AG20443 (cell line): ENCODE data around the gene MAP2K1.
"Not testable (repeated sequence)": the region's sequence is repeated elsewhere in the genome, so short reads cannot be mapped to it uniquely, and the experiment has no call there.

Experiments used
- DNase-seq: peaks from one replicate; pipeline ENCODE4 v3.0.0; 2012; ENCODE audit warnings: low spot score, mixed read lengths

MAP2K1 gene

DNA sequence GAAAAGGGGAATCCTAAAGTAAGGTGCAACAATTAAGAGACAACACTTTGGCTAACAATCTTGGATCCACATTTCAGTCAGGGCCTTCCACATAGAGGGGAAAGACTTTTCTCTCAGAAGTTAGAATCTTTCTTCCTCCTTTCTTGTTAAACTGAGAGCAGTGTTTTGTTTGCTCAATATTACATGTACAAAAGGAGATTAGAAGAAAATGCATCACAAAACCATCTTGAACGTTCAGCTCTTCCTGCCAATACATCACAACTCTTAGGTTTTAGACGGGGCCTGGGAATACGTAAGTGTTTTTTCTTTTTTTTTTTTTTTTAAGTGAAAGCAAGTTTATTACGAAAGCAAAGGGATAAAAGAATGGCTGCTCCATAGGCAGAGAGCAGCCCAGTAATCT, 39.1 kb downstream of the MAP2K1 start:
- no peak for DNase-seq

- DNase-seq = no peak
These were observed 42.4 kb downstream of the MAP2K1 start for GRCh38 chr15:66429117-66429516.

DNA sequence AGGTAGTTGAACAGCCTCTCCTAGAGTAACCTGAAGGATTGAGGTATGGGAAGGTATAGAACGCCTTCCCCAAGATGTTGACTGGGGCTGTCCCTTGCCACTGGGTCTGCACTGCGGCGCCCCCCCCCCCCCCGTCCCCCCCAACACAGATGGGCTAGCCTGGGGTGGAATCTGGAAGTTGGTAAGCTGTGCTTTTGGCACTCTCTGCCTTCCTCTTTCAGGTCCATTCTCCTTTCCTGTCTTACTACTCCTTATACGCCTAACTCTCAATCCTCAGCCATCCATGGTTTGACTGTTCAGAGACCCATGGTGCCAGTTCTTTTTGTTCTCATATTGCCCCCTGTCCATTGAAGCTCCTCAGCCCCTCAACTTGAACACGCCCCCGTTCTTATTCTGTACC, 42.8 kb downstream of the MAP2K1 start:
- DNase-seq = no peak

- no peak for DNase-seq
These were observed 44.0 kb downstream of the MAP2K1 start for GRCh38 chr15:66430627-66431255.

- DNase-seq = no peak
These were observed 47.0 kb downstream of the MAP2K1 start for GRCh38 chr15:66433726-66434125.

- no peak for DNase-seq
These were observed 53.8 kb downstream of the MAP2K1 start for GRCh38 chr15:66440501-66440900.

DNA sequence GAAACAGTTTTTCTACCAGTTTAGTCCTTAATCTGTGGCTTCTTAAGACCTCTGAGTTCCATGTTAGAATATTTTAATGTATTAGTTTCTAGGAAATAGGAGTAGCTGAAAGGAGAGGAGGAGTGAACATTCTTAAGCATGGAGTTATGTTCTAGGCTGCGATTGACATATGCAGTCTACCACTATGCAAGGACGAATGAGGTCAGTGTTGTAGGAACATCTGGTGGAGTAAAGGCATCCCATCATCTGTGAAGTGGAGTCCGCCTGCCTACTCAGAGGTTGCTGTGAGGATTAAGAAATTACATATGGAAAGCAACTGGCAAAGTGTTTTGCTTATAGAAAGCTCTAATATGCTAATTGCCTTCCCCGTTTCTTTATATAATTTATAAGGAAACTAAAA, 65.7 kb downstream of the MAP2K1 start:
- DNase-seq = no peak

GRCh38 chr15:66452971-66453580, 66.4 kb downstream of the MAP2K1 start:
- DNase-seq = no peak

DNA sequence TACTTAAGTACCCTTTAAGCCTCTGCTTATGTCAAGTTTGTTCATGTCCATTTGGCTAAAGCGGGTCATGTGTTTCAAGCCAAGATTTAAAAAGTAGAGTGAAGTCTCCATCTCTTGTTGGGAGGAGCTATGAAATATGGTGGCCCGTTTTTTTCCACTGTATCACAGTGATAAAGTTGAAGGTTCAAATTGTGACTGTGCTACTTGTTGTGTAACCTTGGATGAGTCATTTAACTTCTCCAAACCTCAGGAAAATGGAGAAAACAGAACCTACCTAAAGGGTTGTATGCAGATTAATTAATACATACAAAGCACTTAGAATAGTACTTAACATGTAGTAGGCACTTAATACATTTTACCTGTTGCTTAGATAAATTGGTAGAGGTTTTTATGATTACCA, 67.4 kb downstream of the MAP2K1 start:
- no peak for DNase-seq

DNA sequence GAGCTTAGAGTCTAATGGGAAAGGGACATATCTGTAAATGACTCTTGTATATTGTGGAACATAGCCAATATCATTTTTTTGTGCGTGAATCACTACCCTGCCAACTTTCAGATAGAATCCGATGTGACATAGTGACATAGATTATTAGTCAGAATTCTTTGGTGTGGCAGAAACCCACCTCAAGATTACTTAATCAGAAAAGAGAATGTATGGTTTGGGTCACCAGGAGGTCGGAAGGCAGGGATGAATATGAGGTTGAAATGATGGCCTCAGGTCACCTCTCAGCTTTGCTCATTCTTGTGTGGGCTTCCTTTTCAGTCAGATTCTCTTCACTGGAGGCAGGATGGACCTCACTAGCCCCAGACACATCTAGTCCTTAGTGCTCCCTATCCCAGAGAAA, 69.5 kb downstream of the MAP2K1 start:
- DNase-seq = no peak

DNA sequence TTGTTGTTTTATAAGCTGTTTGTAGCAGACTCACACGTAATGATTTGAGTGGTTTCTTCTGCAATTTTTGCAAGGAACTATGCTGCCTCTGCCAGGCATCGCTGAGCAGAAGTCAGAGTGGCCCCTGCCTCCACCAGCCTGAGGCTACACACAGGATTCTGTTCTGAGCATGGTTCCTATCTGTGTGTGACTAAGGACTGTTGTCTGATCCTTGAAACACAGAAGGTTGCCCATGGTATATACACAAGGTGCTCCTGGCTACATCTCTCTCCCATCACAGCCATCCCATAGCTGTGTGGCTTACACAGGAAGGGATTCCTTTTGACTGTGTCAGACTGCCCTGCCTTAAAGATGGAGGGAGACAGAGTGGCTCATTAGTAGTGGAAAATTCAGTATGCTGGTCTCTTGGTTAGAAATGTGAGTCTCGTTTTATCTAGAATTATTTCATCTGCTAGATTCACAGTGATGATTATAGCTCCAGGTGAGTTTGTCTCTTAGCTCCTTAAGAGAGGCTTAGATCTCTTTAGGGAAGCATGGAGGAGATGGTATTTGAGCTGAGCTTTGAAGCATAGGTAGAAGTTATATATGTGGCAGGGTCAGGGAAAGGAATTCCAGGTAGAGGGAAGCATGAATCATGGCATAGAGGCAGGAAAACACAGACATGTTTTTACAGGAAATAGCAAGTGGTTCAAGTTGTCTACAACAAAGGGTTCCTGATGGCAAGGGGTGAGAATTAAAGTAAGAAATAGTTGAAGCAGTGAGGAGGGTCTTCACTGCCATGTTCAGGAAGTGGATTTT, 73.3 kb downstream of the MAP2K1 start:
- DNase-seq = peak; percentile 52

DNA sequence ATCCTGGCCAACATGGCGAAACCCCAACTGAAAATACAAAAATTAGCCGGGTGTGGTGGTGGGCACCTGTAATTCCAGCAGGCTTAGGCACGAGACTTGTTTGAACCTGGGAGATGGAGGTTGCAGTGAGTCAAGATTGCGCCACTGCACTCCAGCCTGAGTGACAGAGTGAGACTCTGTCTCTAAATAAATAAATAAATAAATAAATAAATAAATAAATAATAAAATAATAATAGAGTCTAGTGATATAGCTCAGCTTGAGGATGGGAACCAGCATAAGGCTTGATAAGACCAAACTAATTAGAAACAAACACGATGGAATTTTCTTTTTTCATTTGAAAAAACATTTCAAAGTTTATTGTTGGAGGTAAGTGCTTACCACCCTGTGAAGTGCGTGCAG, 74.6 kb downstream of the MAP2K1 start:
- DNase-seq = not testable (repeated sequence)

- no peak for DNase-seq
These were observed 75.2 kb downstream of the MAP2K1 start for GRCh38 chr15:66461917-66462316.

- no peak for DNase-seq
These were observed 75.9 kb downstream of the MAP2K1 start for GRCh38 chr15:66462627-66463026.

GRCh38 chr15:66465294-66465693, 78.6 kb downstream of the MAP2K1 start:
- not testable (repeated sequence) for DNase-seq

- not testable (repeated sequence) for DNase-seq
These were observed 80.7 kb downstream of the MAP2K1 start for GRCh38 chr15:66467162-66468040.

DNA sequence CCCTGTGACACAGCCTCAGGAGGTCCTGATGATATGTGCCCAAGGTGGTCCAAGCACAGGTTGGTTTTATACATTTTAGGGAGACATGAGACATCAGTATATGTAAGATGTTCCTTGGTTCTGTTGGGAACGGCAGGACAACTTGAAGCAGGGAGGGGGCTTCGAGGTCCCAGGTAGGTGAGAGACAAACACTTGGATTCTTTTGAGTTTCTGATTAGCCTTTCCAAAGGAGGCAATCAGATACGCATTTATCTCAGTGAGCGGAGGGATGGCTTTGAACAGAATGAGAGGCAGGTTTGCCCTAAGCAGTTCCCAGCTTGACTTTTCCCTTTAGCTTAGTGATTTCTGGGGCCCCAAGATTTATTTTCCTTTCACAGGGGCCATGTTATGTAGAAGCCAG, 84.1 kb downstream of the MAP2K1 start:
- not testable (repeated sequence) for DNase-seq

DNA sequence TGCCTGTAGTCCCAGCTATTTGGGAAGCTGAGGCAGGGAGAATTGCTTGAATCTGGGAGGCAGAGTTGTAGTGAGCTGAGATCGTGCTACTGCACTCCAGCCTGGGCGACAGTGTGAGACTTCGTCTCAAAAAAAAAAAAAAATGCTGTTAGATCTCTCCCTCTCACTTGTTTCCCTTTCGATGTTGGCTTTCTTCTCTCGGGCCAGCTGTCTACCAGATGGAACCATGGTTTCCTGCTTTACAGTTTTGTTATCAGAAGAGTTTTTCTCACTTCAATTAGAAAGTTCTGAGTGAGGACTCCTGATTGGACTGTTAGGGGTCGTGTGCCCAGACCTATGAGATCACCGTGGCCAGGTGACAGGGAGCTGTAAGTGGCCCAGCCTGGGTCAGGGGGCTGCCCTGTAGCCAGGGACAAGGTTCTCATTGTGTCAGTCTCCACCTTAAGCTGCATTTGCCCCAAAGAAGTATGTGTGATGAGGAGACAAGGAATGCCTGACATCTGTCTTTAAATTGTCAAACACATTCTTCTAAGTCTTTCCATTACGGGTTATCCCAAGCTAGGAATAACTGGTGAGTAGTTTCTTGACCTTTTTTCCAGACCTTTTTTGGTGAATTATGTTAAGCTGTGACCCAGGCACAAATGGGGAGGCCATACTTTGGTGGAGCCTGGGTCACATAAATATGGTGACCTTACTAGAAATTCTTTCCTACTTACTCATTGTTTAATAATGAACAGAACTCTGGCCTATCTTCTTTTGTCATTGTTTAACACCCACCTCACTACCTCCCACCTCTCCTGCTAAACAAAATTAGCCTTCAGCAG, 85.7 kb downstream of the MAP2K1 start:
- peak; percentile 58 for DNase-seq

DNA sequence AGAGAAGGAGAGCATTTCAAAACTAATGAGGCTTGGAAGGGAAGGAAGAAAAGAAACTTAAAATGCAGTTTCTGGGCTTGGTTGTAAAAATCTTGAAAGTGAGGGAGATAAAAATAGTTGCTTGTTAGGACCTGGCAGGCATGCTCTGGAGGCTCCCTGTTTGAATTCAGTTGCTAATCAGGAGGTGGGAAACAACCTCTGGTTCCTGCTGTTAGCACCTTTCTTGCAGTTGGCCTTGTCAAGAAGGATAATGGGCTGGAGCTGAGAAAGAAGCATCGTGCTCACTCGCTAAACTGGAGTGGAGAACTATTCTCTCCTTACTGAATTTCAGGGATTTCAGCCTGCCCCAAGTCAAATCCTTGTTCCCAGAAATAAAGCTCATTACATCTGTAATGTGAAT, 87.4 kb downstream of the MAP2K1 start:
- no peak for DNase-seq

DNA sequence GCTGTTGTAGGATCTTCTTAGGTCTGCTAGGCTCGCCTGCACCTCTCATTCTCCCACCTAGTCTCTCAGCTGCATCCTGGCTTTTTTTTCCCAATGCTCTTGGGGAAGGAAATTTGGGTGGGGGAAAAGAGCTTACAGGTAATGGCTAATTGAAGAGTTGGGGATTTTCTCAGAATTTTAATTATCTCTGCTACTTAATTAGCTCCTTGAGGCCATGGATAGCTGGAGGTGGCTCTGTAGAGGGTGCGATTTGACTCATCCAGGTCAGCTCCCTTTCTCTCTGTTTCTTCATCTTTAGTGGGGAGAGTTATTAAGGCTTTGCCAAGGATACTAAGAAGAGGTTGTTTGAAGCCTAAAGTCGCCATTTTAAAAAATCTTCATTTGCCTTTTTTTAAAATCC, 88.3 kb downstream of the MAP2K1 start:
- DNase-seq = no peak

DNA sequence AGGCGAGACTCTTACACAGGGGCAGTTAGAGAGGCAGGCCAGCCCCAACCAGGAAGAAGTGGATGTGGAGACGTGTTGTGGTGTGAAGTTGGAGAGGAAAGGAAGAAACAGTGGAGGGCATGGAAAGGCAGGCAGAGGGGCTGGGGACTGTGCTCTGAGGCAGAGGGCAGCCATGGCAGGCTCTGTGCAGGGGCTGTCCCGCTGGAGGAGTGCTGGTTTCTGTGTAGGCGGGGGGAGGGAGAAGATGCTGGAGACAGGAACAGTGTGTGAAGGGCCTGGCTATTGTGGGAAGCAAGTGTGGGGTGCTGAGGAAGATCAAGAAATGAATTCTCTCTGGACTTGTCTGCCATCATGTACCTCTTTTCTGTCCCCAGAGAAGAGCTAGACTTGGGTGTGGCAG, 89.8 kb downstream of the MAP2K1 start:
- no peak for DNase-seq
